ENCODE measurements around the gene CALD1.
"Not testable (repeated sequence)": the region's sequence is repeated elsewhere in the genome, so short reads cannot be mapped to it uniquely, and the experiment has no call there.

Gene CALD1

DNA sequence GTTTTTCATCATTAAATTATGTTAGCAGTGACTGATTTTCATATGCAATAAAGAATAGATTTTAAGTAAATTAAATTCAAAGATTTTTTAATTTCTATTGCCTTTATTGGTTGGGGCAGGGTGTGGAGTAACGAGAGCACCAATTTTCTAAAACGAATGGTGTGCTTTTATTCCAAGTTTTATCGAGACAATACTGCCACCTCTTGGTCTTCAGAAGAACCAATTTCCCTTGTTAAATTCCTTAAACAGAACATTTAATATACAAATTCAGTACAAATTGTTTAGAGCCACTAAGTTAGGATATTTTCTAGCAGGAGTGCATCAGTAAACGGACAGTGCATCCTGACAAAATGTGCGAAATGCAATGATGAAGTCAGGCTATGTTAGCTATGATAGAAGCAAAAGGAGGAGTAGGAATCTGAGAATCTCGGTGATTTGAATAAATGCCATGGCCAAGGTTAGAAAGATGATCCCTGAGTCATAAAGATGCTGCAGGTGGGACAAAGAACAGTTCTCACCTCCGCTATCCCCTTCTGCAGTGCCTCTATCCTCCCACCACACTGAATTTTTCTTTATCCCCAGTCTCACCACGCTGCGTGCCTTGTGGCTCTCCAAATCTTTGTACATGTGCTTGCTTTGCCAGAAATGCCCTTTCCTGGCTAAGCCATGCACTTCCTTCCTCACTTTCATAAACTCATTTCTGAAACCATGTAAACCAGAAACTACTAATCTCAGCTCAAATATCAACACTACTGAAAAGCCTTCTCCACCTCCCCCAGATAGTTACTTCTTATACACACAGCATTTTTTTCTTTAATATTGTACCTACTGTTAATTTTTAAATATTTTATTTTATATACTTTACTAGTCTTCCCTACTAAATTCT lies 175.0 kb downstream of the CALD1 start:
- no peak for DNase-seq (ENCODE audit: low read depth)

DNA sequence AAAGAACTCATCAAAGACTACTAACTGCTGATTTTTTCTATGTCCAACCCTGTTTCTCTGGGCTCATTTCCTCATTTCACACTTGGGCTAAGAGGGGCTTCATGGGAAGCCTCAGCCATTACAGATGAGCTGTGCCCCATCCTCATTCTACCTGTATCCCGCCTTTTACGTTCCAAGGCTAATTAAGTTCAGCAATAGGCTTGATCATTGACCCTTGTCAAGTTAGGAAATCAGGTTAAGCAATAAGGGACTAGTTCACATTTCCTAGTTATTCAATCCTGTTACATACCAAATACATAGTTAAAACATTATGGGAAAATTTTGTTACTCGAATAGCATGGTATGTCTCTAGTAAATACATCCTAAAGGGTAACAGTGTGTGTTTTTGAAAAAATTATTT lies 177.6 kb downstream of the CALD1 start:
- no peak for DNase-seq (ENCODE audit: low read depth)

DNA sequence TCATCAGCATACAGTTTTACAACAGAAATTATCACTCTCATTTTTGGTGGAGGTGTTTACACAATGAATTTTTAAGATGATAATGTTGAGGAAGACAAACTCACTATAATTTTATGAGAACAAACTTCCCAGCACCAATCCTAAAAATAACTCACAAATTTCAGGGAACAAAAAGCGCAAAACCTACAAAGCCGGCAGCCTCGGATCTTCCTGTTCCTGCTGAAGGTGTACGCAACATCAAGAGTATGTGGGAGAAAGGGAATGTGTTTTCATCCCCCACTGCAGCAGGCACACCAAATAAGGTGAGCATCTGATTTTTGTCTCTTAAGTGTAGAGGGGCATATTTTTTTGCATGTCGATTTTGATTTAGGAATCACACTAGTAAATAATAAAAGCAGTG lies 180.4 kb downstream of the CALD1 start:
- DNase-seq (ENCODE audit: low read depth), result no peak

DNA sequence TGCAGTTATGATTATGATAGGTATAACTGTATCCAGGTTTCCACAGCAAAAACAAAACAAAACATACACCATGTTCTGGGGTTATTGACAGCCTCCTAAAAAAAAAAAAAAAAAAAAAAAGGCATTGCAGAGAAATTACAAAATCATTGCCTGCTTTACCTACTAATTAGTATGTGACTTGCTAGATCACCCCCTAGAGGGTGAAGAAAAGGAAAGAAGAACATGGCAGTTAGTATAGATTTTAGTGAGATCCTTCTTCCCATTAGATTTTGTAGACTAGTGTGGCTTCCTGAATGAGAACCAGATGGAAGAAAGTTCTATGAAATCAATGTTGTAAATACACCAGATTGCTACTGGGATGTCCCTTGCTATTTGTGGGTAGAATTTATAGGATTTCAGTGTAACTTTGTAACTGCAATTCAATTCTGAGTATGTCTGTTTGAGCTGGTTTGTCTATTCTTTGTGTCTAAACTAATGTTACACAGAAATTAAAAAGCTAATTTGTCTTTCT lies 182.9 kb downstream of the CALD1 start:
- no peak for DNase-seq (ENCODE audit: low read depth)

DNA sequence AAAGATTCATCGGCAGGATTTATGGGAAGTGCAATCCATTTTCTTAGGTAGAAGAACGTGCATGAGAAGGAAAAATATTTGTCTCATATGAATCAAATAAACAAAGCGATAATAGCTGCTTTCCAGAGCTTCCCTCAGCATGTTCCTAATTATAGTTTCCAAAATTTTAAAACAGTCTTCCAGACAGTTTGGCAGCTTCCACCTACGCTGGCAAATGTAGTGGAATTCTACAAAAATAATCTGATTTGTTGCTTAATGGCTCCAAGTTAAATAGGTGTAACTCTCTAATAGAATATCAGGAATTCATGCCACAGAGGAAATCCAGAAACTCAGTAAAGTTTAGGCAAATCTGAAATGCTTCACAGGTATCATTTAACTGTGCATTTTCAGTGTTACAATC lies 183.6 kb downstream of the CALD1 start:
- no peak for DNase-seq (ENCODE audit: low read depth)

DNA sequence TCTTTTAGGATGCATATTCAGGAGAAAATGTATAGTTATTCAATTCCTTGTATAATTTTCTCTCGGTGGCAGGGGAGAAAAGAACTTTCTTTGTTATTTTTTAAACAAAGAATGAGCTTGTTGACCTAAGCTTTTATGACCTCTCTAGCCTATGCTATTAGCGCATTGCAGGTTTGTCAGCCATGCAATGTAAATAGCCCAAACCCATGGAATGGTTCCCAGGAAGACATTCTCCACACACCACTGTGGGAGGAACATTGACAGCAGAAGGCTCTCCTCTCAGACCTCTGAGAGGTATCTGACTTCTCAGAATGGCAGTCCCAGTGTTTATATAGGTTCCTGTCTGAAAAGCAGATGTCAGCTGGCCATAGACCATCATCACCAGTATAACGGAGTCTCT lies 187.3 kb downstream of the CALD1 start:
- DNase-seq (ENCODE audit: low read depth), result no peak

DNA sequence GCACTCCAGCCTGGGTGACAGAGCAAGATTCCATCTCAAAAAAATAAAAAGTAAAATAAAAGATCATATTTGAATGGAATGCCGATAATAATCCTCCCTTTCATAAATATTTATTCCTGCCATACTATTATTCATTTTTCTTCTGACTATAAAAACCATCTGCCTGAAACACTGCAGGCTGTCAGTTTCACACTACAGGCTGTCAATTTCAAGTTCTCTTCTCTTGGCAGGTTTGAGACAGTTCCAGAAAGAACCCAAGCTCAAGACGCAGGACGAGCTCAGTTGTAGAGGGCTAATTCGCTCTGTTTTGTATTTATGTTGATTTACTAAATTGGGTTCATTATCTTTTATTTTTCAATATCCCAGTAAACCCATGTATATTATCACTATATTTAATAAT lies 188.7 kb downstream of the CALD1 start:
- no peak for DNase-seq (ENCODE audit: low read depth)

DNA sequence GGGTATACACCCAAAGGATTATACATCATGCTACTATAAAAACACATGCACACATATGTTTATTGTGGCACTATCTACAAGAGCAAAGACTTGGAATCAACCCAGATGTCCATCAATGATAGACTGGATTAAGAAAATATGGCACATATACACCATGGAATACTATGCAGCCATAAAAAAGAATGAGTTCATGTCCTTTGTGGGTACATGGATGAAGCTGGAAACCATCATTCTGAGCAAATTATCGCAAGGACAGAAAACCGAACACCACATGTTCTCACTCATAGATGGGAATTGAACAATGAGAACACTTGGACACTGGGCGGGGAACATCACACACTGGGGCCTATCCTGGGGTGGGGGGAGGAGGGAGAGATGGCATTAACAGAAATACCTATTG lies 202.2 kb downstream of the CALD1 start:
- not testable (repeated sequence) for DNase-seq (ENCODE audit: low read depth)

DNA sequence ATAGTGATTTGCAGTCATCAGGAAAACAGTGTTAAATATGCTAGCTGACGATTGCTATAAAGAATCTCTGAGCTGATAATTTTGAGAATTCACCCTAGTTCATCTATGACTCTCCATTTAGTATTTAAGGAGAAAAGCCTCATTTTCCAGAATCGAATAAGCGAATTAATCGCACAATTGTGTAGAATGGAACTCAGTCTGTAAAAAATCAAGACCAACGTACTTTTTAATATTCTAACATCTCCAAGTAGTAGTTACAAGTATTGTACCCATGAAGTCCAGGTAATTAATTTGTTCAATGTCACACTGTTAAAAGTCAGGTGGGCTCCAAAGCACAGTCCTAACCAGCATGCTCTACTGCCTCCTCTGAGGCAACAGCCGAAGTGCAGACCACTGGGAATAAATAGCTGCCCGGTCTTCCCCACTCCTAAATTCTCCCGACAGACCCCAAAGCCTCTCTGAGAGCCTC lies 206.5 kb downstream of the CALD1 start:
- no peak for DNase-seq (ENCODE audit: low read depth)

DNA sequence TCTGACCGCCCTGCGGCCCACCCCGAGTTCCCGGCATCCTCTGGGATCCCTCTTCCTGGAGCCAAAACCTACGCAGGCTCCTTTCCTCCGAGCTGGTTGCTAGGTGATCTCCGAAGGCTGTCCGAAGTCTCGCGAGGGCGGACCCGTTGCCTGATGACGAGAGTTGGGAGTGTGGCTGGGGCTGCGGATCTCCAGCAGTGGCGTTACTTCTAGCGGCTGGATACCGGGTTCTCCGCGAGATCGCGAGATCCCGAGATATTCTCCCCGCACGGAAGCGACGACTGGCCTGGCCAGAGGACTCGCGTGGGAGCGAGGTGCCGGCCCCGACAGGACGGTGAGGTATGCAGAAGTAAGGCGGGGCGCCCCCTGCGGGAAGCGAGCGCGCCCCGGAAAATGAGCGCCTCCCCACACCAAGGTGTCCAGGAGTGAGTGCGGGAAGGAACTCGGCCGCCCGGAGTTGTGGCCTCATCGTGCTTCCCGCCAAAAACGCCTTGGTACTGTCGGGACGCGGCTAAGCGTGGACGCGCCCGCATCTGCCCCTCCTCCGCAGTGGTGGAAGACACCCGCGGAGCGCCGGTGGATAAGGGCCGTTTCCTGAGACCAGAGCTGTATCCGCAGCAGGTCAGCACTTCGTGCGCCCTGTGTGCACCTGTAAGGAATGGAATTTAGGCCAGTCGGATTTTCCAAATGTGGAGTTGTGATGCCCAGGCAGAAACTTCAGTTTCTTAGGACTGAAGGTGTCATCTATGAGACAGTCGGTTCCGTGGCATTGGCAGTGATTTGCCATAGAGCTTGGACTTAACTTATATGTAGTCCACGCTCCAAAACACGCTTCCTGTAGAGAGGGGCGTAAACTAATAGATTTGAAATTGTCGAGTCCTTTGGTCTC lies 207.2 kb downstream of the CALD1 start, which contains the start of gene AGBL3:
Gene AGBL3 (plus strand): TSS at position 146 of the 889 bp plus-strand sequence. CDS start 1,426 bp downstream, outside the sequence.
- peak; percentile 82 for DNase-seq (ENCODE audit: low read depth)

DNA sequence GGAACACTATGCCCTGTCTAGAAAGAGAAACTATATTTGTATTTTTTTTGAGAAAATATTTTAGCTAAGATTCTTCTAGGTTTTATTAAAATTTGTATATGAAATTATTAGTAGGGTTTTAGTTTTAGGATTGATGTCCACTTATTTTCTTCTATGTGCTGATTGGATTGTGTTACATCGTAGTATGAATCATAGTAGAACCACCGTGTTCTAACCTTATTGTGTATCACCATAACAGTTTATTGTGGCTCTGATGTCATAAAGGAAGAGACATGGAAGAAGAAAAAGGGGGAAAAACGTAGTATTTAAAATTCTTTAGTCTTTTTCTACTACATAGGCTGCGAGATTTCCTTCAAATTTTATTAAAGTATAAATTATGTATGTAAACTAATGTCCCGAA lies 208.7 kb downstream of the CALD1 start:
- DNase-seq (ENCODE audit: low read depth), result no peak

DNA sequence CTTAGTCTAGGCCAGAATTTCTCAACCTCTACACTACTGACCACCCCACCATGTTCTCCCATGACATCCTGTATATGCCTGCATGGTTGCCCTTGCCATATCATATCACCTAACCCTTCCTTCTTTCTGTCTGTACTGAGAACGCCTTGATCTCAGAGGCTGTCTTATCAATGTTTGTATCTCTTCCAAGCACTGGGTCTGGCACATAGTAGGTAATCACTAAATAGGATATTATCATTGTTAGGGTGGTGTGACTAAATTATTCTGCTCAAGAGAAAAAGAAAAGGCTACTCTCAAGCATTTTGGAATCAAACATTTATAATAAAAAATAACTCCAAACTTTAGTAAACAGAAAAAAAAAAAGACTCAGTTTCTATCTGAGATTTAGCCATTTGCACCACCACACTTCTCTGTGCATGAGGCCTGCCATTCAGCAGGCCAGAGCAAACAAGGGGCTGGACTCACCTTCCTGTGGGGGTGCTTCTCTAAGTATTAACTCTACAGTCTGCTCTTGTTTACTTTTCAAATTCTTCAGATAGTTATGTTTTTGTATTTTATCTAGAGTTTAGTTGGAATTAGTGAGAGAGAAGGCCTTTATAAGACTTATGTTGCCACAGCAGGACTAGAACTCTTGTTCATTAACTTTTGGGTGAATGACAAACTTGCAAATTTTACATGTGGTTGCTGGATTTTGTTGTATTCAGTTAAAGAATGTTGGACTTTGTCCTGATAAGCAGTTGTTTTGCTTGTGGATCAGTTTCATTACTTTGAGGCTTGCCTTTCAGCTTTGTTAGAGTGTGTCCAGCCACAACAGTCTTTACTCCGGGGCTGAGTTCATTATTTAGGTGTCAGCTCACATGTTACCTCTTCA lies 212.3 kb downstream of the CALD1 start:
- no peak for DNase-seq (ENCODE audit: low read depth)

DNA sequence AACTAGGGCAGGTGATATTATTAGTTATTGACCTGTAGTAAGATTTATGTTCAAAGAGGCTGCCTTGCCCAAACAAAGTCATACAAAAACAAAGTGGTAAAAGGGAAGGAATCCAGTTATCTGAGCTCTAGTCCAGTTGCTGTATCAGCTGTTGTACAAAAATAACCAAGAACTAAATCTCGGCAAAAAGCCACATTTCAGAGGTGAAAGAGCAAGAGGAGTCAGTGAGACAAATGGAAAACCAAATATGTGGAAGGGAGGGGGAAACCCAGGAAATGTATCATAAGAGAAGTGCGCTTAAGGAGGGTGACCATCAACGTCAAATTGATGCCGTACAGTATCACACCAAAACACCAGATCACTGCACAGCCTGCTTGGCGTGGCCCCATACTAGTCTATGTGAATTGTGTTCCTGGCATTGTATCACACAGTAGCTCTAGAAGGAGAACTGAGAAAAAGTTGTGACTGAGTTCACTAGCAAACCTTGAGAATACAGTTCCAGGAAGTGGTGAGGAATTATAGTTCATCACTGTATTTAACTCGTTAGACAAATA lies 213.3 kb downstream of the CALD1 start:
- DNase-seq (ENCODE audit: low read depth), result no peak

DNA sequence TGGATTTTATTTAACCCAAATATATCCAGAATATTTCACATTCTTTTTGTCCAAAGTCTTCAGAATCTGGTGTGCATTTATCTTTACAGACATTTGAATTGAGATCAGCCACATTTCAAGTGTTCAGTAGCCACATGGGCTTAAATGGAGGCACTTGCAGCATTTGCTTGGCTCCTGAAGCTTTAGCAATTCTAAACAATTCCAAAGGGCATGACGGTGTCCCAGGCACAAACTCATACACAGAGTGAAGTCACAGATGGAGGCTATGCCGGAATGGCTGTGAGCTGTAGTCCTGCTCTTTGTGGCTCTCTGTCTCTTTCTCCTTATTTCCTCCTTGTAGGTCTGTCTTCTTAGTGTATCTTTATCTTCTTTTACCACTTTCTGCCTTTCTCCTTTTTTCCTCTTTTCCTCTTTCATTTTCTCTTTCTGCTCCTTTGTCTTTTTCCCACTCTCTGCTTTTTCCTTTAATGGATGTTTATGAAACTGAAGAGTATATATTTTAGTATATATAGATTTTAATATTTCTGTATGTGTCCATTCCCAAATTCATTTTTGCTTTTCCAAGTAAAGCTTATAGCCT lies 214.5 kb downstream of the CALD1 start:
- DNase-seq (ENCODE audit: low read depth), result no peak

DNA sequence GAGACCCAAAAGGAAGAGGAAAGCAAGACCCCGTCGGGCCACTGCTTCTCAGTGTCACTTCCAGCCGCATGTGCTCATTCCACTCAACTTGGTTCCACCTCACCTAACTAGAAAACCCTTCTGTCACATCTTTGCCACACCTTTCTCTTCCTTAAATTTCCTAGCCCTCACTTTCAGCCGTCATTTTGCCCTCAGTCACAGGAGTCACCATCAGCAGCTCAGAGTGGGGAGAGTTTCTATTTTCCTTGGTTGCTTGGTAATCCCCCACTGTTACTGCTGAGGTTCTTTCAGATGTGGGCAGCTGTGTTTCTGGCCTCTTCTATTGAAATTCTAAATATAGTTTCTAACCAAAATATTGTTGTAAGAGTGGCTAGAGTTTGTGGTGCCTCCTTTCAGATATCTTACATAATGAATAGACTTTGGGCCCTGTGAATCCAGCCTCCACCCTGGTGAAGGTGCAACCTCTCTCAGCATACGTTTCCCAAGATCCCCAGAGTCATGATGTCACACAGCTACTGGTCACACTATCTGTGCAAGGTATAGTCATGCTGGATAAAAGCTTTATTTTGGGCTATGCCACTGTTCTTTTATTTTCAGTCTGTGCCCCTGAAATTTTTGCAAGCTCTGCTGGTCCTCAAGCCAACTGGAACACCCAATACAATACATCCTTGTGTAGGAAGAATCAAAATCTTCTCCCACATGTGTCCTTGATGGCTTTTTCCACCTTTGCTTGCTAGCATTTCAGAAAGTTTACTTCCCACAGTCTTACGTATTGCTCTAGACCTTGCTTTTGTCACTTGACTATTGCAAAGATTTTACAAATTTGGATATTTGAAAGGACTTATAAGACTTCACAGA lies 216.0 kb downstream of the CALD1 start:
- no peak for DNase-seq (ENCODE audit: low read depth)

DNA sequence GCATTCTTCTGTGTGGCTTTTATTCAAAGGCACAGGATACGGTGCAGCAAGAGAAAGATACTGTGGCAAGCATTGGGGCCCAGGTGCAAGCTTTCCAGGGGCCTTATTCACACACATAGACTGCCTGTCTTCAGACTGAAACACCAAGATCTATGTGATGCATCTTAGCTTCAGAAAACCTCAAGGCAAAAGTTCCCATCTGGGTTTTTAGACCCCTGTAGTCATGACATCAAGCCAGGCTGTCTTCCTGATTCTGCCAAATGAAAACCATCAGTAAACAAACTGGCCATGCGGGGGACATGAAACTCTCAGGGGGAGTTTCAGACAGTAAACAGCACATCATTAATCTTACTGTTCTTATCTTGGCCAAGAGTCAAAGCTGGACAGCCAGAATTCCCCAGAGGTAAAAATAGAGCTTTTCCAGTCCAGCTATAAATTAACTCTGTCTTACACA lies 216.7 kb downstream of the CALD1 start:
- DNase-seq (ENCODE audit: low read depth), result no peak

DNA sequence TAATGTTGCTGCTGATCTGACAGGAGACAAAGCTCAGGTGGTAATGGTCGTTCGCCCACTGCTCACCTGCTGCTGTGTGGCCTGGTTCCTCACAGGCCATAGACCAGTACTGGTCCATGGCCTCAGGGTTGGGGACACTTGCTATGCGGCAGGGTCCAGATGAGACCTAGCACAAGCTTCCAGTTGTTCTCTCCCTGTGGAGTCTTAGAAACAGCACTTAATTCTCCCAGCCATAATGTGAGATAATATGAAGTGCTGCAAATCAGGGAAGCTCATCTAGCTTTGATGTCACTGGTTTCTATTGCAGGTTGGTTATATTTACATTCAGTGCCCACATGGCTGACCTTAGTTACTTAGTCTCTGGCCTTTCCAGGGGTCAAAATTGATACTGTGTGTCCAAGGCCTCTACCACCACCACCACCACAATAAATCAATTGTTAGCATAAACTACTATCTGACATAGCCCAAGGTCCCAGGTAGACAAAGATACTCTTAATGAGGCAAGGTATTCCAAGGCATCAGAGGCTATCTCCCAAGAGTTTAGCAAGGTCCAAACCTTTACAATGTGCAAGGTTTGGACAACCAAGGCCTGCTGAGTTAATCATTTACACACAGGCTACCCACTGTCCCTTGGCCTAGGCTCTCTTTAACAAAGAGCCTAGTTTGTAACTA lies 217.9 kb downstream of the CALD1 start:
- DNase-seq (ENCODE audit: low read depth), result no peak

DNA sequence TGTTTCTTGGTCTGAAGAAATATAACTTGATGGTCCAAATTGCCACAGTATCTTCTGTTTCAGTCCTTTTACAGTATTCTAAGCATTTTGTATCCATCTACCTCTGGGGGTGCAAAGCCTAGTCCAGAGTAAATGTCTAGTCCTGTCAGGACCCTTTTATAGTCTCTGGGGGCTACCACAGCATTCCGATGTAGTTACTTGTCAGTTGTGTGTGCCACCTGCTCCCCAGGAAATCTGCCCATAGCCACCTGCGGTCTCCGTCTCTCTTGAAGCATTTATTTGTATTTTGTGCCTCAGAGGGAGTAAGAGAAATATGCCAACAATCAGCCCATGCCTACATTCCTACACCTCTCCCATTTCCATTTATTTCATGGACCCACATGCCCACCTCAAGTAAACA lies 219.7 kb downstream of the CALD1 start:
- no peak for DNase-seq (ENCODE audit: low read depth)

All from activated T-cell treated with anti-CD3 and anti-CD28 coated beads for 1 hour (primary cell).